Muscle layer of colon (tissue), 2 donors: ENCODE measurements around the gene DIS3L2.

Source experiments
- H3K27ac ChIP-seq: one replicate; pipeline ENCODE4 v1.7.0; 2013; ENCODE audit warnings: low read depth, mild to moderate bottlenecking, low read length, moderate library complexity
- H3K27me3 ChIP-seq, 2 donors: one replicate each; pipeline ENCODE4 v1.7.0; 2013; ENCODE audit warnings: low read length in 2 of 2, mild to moderate bottlenecking in 2 of 2; ENCODE audit not compliant: insufficient read depth in 2 of 2, control insufficient read depth in 1 of 2
- H3K36me3 ChIP-seq: one replicate; pipeline ENCODE4 v1.7.0; 2013; ENCODE audit warnings: mild to moderate bottlenecking, low read length; ENCODE audit not compliant: insufficient read depth
- H3K4me1 ChIP-seq: one replicate; pipeline ENCODE4 v1.7.0; 2013; ENCODE audit warnings: mild to moderate bottlenecking, low read length; ENCODE audit not compliant: insufficient read depth
- H3K4me3 ChIP-seq, 2 donors: one replicate each; pipeline ENCODE4 v1.7.0; 2013; ENCODE audit warnings: low read length in 2 of 2, low read depth in 1 of 2, mild to moderate bottlenecking in 1 of 2, moderate library complexity in 1 of 2
- H3K9ac ChIP-seq: one replicate; pipeline ENCODE4 v1.7.0; 2013; ENCODE audit warnings: low read length
- H3K9me3 ChIP-seq: one replicate; pipeline ENCODE4 v1.7.0; 2013; ENCODE audit warnings: mild to moderate bottlenecking, low read length
- donor health status: abdominal sarcoma.
- donor health status: Adenocarcinoma of cecum.

The DIS3L2 gene

DNA sequence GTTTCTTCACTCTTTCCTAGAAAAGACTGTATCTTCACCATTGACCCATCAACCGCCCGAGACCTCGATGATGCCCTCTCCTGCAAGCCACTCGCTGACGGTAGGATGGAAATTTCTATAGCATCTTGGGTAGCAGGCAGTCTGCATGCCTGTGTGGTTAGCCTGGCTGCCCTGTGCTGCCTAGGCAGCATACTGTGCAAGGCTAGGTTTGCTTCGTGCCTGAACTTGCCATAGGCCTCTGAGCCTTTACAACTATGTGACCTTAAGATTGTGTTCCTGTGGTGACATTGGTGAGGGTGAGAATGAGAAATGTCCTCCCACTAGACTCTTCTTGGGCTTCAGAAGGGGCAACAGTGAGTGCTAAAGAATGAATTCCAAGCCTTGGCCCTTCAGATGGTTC lies 248.8 kb downstream of the DIS3L2 start:
- Histone ChIP-seq H3K9ac (no peak overlapping the region), H3K27me3 (no peaks in the 10 kb centered on the region), H3K36me3 (peaks cover 15% of the 10 kb centered on the region), H3K9me3 (no peaks in the 10 kb centered on the region), H3K4me3 (no peak overlapping the region), H3K4me1 (peaks cover 8% of the 10 kb centered on the region), H3K27ac (no peak overlapping the region)

GRCh38 chr2:232211743-232212686 lies 250.5 kb downstream of the DIS3L2 start:
- peaks cover 15% of the 10 kb centered on the region for H3K36me3 ChIP-seq
- no peak overlapping the region for H3K4me3 ChIP-seq
- no peak overlapping the region for H3K9ac ChIP-seq
- no peaks in the 10 kb centered on the region for H3K27me3 ChIP-seq
- H3K9me3 ChIP-seq: no peaks in the 10 kb centered on the region
- no peak overlapping the region for H3K27ac ChIP-seq
- H3K4me1 ChIP-seq: peaks cover 4% of the 10 kb centered on the region

GRCh38 chr2:232213176-232213575 lies 251.7 kb downstream of the DIS3L2 start:
- H3K9ac ChIP-seq: no peak overlapping the region
- no peaks in the 10 kb centered on the region for H3K4me1 ChIP-seq
- no peaks in the 10 kb centered on the region for H3K9me3 ChIP-seq
- H3K4me3 ChIP-seq: no peak overlapping the region
- H3K27me3 ChIP-seq: no peaks in the 10 kb centered on the region
- no peak overlapping the region for H3K27ac ChIP-seq
- peaks cover 15% of the 10 kb centered on the region for H3K36me3 ChIP-seq

GRCh38 chr2:232214053-232214452 lies 252.5 kb downstream of the DIS3L2 start:
- H3K4me3 ChIP-seq: no peak overlapping the region
- no peaks in the 10 kb centered on the region for H3K27me3 ChIP-seq
- H3K36me3 ChIP-seq: peaks cover 15% of the 10 kb centered on the region
- H3K9me3 ChIP-seq: no peaks in the 10 kb centered on the region
- no peak overlapping the region for H3K27ac ChIP-seq
- no peak overlapping the region for H3K9ac ChIP-seq
- no peaks in the 10 kb centered on the region for H3K4me1 ChIP-seq

GRCh38 chr2:232216028-232216427 lies 254.5 kb downstream of the DIS3L2 start:
- peaks cover 7% of the 10 kb centered on the region for H3K36me3 ChIP-seq
- no peak overlapping the region for H3K9ac ChIP-seq
- H3K27ac ChIP-seq: no peak overlapping the region
- no peaks in the 10 kb centered on the region for H3K4me1 ChIP-seq
- H3K27me3 ChIP-seq: no peaks in the 10 kb centered on the region
- H3K4me3 ChIP-seq: no peak overlapping the region
- no peaks in the 10 kb centered on the region for H3K9me3 ChIP-seq

GRCh38 chr2:232218778-232219495 lies 257.4 kb downstream of the DIS3L2 start:
- Histone ChIP-seq H3K27ac (no peak overlapping the region), H3K9ac (no peak overlapping the region), H3K4me3 (no peak overlapping the region), H3K27me3 (no peaks in the 10 kb centered on the region), H3K36me3 (no peaks in the 10 kb centered on the region), H3K9me3 (no peaks in the 10 kb centered on the region), H3K4me1 (no peaks in the 10 kb centered on the region)

- H3K36me3 ChIP-seq: no peaks in the 10 kb centered on the region
- H3K27ac ChIP-seq: no peak overlapping the region
- no peaks in the 10 kb centered on the region for H3K4me1 ChIP-seq
- H3K9me3 ChIP-seq: no peaks in the 10 kb centered on the region
- no peak overlapping the region for H3K9ac ChIP-seq
- no peak overlapping the region for H3K4me3 ChIP-seq
- H3K27me3 ChIP-seq: no peaks in the 10 kb centered on the region
These were observed 258.0 kb downstream of the DIS3L2 start for GRCh38 chr2:232219496-232219870.

DNA sequence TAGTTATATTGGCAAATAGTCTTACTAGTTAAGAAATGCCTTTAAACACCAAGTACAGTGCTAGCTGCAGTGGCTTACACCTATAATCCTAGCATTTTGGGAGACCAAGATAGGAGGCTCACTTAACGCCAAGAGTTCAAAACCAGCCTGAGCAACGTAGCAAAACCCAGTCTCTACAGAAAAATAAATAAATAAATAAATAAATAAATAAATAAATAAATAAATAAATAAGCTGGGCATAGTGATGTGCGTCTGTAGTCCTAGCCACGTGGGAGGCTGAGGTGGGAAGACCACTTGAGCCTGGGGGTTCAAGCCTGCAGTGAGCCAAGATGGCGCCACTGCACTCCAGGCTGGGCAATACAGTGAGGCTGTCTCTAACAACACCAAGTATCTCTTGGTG lies 258.4 kb downstream of the DIS3L2 start:
- Histone ChIP-seq H3K4me3 (no peak overlapping the region), H3K9me3 (no peaks in the 10 kb centered on the region), H3K27me3 (no peaks in the 10 kb centered on the region), H3K4me1 (no peaks in the 10 kb centered on the region), H3K36me3 (no peaks in the 10 kb centered on the region), H3K9ac (no peak overlapping the region), H3K27ac (no peak overlapping the region)

- Histone ChIP-seq H3K27ac (no peak overlapping the region), H3K9me3 (no peaks in the 10 kb centered on the region)
These were observed 263.9 kb downstream of the DIS3L2 start for GRCh38 chr2:232225429-232225828.

DNA sequence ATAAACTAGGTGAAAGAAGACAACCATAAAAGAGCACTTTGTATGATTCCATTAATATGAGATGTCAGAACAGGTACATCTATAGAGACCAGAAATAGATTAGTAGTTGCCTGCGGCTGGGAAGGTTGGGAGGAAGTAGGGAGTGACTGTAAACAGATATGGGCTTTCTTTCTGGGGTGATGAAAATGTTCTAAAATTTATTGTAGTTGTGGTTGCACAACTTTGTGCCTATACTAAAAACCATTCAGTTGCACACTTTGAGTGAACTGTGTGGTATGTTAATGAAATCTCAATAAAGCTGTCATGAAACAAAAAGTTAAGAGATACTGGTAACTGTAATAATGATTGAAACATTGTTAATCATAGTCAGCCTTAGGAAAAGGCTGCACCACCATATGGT lies 264.4 kb downstream of the DIS3L2 start:
- no peaks in the 10 kb centered on the region for H3K4me1 ChIP-seq
- H3K27ac ChIP-seq: no peak overlapping the region
- H3K36me3 ChIP-seq: no peaks in the 10 kb centered on the region
- H3K4me3 ChIP-seq: no peak overlapping the region
- no peaks in the 10 kb centered on the region for H3K9me3 ChIP-seq
- no peaks in the 10 kb centered on the region for H3K27me3 ChIP-seq
- no peak overlapping the region for H3K9ac ChIP-seq

More at GRCh38 chr2:232225429-232225828, 263.9 kb downstream of the DIS3L2 start:
- Histone ChIP-seq H3K9ac (no peak overlapping the region), H3K4me3 (no peak overlapping the region), H3K27me3 (no peaks in the 10 kb centered on the region), H3K36me3 (no peaks in the 10 kb centered on the region), H3K4me1 (no peaks in the 10 kb centered on the region)

DNA sequence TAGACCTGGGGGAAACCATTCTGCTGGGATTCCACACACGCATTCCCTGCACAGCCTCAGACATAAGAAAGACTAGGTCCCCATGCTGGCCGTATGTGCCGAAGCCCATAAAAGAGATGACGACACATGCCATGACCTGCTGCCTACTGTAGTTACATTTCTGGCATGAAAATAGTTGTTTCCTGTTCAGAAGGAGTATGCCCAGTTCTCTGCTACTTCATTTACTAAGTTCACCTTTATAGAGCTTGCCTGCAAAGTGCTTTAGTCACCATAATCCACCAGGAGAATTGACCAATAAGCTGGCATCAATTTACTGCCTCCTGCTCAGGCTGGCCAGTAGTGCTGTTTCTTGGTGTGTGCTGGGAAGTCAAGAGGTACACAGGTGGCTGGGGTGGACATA lies 266.8 kb downstream of the DIS3L2 start:
- no peak overlapping the region for H3K4me3 ChIP-seq
- no peaks in the 10 kb centered on the region for H3K36me3 ChIP-seq
- no peaks in the 10 kb centered on the region for H3K9me3 ChIP-seq
- no peak overlapping the region for H3K9ac ChIP-seq
- H3K27me3 ChIP-seq: no peaks in the 10 kb centered on the region
- H3K27ac ChIP-seq: no peak overlapping the region
- H3K4me1 ChIP-seq: no peaks in the 10 kb centered on the region
